HG03432 (cell line): ENCODE measurements around the gene GPR83.
"Not testable (repeated sequence)": the region's sequence is repeated elsewhere in the genome, so short reads cannot be mapped to it uniquely, and the experiment has no call there.

Experiments
- ATAC-seq: cut with Tn5 transposase; IDR thresholded peaks from one replicate; pipeline ENCODE4 v1.9.1; 2021; ENCODE audit warnings: mild to moderate bottlenecking, moderate library complexity; ENCODE audit not compliant: unreplicated experiment

GPR83 gene

GRCh38 chr11:94376841-94377240 is 24.4 kb downstream of the GPR83 start:
- ATAC-seq, result no peak

GRCh38 chr11:94370576-94370975 is 30.6 kb downstream of the GPR83 start:
- not testable (repeated sequence) for ATAC-seq

- not testable (repeated sequence) for ATAC-seq
Measured at GRCh38 chr11:94350850-94351563, 50.2 kb downstream of the GPR83 start.

GRCh38 chr11:94346311-94346710 is 54.9 kb downstream of the GPR83 start:
- not testable (repeated sequence) for ATAC-seq

GRCh38 chr11:94343495-94343894 is 57.7 kb downstream of the GPR83 start:
- no peak for ATAC-seq

GRCh38 chr11:94342250-94342649 is 59.0 kb downstream of the GPR83 start:
- ATAC-seq, result no peak

- no peak for ATAC-seq
Measured at GRCh38 chr11:94338651-94339050, 62.6 kb downstream of the GPR83 start.

- no peak for ATAC-seq
Measured at GRCh38 chr11:94336033-94336432, 65.2 kb downstream of the GPR83 start.

GRCh38 chr11:94332814-94333213 is 68.4 kb downstream of the GPR83 start:
- ATAC-seq, result no peak

GRCh38 chr11:94330789-94331188 is 70.4 kb downstream of the GPR83 start:
- no peak for ATAC-seq

GRCh38 chr11:94329501-94329900 is 71.7 kb downstream of the GPR83 start:
- ATAC-seq, result no peak

- no peak for ATAC-seq
Measured at GRCh38 chr11:94328587-94329080, 72.6 kb downstream of the GPR83 start.
